HG02852 (cell line): ENCODE data around the gene SPATA20.

Experiments used
- ATAC-seq: cut with Tn5 transposase; IDR thresholded peaks from one replicate; pipeline ENCODE4 v1.9.1; 2021; ENCODE audit warnings: mild to moderate bottlenecking, moderate library complexity; ENCODE audit not compliant: unreplicated experiment

SPATA20 gene

GRCh38 chr17:50573866-50574611, 27.1 kb downstream of the SPATA20 start:
- ATAC-seq: no peak

GRCh38 chr17:50575581-50576210, 28.7 kb downstream of the SPATA20 start:
- ATAC-seq: no peak

DNA sequence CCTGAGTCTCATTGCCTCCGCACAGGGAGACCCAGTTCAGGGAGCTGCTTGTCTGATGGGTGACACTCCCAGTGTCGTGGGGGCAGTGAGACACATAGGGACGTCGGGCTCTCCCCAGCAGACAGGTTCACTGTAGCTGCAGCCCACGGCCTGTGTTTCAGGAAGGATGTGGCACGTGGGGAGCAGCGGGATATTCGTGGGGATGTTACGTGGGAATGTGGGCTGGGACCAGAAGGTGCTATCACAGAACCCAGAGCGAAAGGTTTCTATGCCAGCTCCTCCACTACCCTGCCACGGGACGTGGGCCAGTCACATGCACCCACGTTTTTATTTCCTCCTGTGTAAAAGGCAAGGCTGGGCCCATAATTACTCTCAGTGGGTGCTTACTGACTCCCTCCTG, 29.9 kb downstream of the SPATA20 start:
- no peak for ATAC-seq

GRCh38 chr17:50577451-50577954, 30.5 kb downstream of the SPATA20 start:
- ATAC-seq: no peak

- ATAC-seq: no peak
Observed at GRCh38 chr17:50578173-50578572, 31.2 kb downstream of the SPATA20 start.

GRCh38 chr17:50579399-50579798, 32.4 kb downstream of the SPATA20 start:
- ATAC-seq: no peak

- no peak for ATAC-seq
Observed at GRCh38 chr17:50580646-50581045, 33.7 kb downstream of the SPATA20 start.

DNA sequence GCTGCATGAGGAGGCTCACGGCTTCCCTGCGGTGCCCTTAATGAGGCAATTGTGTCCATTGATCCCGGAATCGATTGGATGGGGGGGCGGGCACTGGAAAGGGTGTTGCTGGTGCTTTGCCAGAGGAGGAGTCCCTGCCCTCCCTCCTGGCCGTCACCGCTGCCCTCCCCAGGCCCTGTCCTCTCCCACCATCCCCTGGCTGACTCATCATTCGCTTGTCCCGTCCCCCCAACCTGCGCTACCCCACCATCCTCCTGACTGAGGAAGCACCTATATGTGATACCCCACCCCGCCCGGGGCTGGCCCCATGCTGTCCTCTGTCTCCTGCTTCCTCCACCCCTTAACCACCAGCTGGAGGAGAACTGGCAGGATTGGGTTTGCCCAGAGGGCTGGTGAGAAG, 34.3 kb downstream of the SPATA20 start:
- no peak for ATAC-seq

GRCh38 chr17:50582741-50583140, 35.8 kb downstream of the SPATA20 start:
- ATAC-seq: no peak

DNA sequence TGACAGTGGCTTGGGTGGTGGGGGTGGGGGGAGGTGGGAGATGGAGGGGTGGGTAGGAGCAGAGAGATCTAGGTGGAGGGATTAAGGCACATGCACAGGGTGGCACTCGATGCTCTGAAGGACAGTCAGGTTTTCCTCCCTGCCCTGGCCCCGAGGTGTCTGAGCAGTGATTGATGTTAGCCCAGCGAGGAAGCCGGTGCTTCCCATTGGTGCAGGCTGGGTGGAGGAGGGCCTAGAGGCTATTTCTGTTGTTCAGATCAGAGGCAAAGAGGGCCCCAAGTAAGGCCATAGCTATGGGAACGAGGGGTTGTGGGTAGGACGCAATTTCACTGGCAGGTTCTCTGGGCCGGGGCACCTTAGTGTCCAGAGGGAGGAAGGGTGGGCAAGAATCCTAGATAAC, 36.7 kb downstream of the SPATA20 start:
- no peak for ATAC-seq

GRCh38 chr17:50584116-50584515, 37.1 kb downstream of the SPATA20 start:
- ATAC-seq: no peak

- ATAC-seq: no peak
Observed at GRCh38 chr17:50584749-50585148, 37.8 kb downstream of the SPATA20 start.

DNA sequence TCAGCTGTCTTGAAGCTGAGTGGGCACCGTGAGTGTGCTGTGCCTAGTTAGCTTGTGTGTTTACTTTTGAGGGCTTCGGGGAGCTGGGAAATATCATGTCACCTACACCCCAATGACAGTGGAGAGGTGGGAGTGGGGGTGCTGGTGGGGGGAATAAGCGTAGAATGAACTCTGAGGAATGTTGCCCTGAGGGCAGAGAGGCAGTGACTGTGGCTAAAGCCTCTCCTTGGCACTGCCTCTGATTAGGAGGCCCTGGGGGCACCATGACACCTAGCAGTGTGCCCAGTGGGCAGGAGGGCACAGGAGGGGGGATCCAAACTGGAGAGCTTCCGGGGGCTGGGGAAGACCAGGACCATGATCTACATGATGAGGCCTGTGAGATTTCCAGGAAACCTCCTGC, 38.4 kb downstream of the SPATA20 start:
- ATAC-seq: no peak

- no peak for ATAC-seq
Observed at GRCh38 chr17:50585891-50586290, 38.9 kb downstream of the SPATA20 start.

DNA sequence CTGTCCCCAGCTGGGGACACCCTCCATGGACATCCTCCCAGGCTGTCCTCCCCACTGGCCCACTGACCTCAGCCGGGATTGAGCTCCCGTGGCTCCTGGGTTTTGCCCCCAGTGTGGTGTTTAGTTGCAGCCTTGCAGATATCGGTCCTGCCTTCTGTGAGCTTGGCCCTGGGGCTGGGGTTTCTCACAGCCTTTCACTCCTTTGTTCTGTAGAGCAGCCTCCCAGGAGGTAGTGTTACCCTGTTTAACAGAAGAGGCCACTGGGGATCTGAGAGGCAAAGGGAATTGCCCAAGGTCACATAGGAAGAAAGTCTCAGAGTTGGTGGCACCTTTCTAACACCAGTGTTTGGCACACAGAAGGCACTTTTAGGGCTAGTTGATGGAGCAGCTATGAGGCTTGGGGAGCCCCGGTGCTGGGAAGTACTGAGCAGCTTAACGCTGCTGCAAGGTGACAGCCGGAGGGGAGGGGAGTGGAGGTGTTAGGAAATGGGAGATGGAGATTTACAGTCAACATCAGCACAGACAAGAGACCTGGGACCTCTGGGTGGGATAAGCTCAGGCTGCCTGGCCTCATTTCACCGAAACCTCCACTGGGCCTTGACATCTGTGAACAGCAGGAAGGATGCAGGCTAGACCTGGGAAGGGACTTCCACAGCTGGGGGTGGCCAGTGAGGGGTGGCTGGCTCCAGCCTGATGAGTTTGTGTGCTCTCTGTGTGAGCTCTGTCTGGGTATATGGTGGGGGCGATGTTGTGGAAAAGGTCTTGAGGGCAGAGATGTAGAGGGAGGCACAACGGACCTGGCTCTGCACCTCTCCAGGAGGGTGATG, 39.7 kb downstream of the SPATA20 start:
- ATAC-seq: no peak

- no peak for ATAC-seq
Observed at GRCh38 chr17:50587571-50587970, 40.6 kb downstream of the SPATA20 start.

GRCh38 chr17:50588391-50589049, 41.5 kb downstream of the SPATA20 start:
- no peak for ATAC-seq

DNA sequence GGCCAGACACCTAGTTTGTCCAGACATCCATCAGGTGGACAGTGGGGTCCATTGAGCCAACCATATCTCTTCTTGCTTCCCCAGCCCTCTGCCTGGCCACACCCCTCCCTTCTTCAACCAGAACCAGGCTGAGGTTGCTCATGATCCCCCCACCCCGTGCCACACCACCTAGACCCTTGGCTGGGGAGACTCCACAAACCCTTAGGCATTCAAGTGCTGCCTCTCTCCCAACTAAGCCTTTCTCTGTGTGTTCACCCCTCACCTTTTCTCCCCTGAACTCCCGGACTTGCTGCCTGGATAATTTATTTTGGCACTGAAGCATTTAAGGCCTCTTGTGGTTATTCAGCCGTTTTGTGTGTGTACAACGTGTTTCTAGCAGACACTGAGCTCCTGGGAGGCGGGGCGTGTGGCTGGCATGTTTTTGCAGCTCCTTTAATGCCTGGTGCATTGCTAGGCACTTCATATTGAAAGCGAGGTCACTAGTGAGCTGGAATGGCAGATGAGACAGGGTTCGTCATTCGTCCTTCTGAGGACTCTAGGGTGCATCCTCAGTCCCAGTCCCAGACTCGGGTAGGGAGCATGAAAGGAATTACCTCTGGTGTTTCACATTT, 42.2 kb downstream of the SPATA20 start:
- no peak for ATAC-seq

DNA sequence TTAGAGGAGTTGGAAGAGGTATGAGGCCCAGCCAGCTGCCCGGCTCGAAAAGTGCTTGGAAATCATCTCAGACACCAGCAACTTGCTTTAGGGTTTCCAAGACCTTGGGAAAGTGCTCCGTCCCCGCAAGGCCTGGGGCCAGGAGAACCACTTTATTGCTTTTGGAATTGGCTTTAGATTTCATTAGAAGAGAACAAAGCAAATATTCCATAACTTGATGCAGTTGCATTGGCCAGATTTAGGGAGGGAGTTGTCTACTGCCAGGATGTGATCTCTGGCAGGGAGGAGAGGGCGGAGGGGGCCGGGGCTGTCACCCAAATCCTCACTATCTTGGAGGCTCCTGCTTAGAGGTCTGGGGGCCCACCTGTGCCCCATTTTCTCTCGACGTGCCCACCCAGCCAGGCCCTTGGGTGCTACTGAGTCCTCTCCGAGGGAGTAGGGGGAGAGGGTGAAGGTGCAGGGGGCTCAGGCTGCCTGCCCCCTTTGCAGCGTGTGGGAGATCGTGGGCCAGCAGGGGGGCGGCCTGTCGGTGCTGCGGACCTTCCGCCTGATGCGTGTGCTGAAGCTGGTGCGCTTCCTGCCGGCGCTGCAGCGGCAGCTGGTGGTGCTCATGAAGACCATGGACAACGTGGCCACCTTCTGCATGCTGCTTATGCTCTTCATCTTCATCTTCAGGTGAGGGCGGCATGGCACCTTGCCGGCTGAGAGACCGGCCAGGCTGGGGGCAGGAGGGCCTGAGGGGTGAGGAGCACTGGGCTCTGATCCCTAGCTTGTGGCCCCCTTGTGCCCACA, 44.2 kb downstream of the SPATA20 start:
- ATAC-seq: no peak

DNA sequence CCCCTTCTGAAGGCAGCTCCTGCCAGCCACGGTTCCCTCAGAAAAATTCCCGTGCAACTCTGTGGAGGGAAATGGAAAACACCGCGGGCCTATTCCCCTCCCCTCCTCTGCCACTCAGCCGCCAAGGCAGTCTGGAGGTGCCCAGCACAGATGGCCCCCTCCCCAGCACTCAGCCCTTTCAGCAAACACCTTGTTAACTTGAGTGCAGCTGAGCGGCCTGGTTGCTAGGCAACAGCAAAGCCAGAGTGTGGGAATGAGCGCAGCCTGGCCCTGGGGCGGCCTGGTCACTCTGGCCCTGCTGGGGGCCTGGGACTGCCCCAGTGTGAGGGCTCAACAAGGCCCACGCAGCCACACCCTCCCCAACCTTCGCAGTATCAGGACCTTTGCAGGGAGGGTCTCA, 46.3 kb downstream of the SPATA20 start:
- ATAC-seq: no peak
